Vagina (tissue), 2 donors: ENCODE results near the gene CXCL11.

Source experiments
- POLR2A ChIP-seq, 2 donors: fragments of 450-650 bp; IDR thresholded peaks; one replicate each; pipeline ENCODE4 v1.6.1; 2017; ENCODE audit warnings: antibody characterized with exemption in 2 of 2, mild to moderate bottlenecking in 2 of 2, moderate library complexity in 2 of 2
- POLR2AphosphoS5 ChIP-seq, 2 donors: sonication (generic); formaldehyde crosslinking; IDR thresholded peaks; one replicate each; pipeline ENCODE4 v1.9.0; 2017; ENCODE audit warnings: antibody characterized with exemption in 2 of 2, mild to moderate bottlenecking in 2 of 2, low read depth in 1 of 2; ENCODE audit not compliant: insufficient read depth in 1 of 2
- TF ChIP-seq, protein P1 (sequence below), 3 experiments: fragments of 450-650 bp in 2 of 3; fragments of 200-600 bp in 1 of 3; sonication (generic) in 1 of 3; IDR thresholded peaks; one replicate each; pipeline ENCODE4 v1.5.1; 2017 to 2019; ENCODE audit warnings: antibody characterized with exemption in 3 of 3, mild to moderate bottlenecking in 2 of 3, moderate library complexity in 2 of 3

DNA sequence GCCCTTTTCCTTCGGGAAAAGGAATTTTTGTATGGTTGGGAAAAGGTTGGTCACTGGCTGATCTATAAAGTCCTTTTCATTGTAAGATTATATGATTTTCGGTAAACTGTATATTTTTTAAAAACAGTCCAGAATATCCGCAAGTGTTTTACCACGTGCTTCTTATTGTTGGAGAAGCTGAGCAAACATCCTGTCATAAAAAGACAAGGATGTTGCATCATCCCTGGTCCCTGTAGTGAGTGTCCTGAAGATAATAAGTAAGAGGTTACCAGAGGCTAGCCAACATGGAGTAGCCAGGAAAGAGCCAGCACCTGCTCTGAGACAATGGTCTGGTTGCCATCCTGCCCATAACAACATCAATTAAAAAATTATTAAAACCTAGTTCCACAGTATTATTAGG, 33.7 kb downstream of the CXCL11 start:
- TF ChIP-seq POLR2A (IDR thresholded peaks at IDR 0.05) (no peak), POLR2AphosphoS5 (IDR thresholded peaks at IDR 0.05; ENCODE audit: insufficient read depth in 1 of 2, low read depth in 1 of 2) (no peak)
- TF ChIP-seq, protein P1, sequence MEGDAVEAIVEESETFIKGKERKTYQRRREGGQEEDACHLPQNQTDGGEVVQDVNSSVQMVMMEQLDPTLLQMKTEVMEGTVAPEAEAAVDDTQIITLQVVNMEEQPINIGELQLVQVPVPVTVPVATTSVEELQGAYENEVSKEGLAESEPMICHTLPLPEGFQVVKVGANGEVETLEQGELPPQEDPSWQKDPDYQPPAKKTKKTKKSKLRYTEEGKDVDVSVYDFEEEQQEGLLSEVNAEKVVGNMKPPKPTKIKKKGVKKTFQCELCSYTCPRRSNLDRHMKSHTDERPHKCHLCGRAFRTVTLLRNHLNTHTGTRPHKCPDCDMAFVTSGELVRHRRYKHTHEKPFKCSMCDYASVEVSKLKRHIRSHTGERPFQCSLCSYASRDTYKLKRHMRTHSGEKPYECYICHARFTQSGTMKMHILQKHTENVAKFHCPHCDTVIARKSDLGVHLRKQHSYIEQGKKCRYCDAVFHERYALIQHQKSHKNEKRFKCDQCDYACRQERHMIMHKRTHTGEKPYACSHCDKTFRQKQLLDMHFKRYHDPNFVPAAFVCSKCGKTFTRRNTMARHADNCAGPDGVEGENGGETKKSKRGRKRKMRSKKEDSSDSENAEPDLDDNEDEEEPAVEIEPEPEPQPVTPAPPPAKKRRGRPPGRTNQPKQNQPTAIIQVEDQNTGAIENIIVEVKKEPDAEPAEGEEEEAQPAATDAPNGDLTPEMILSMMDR (IDR thresholded peaks at IDR 0.05) = no peak
